Heart right ventricle (tissue), 16 donors: ENCODE data around the gene CDC5L. TPM values are rescaled to one million over a fixed set of nuclear protein-coding genes. Genes with fewer than 3 reads are reported as not detected.

Experiments
- ATAC-seq, 8 donors: fragments of 200-7000 bp; cut with Tn5 transposase; one replicate each; pipeline ENCODE4 v1.9.1; 2020; ENCODE audit warnings: mild to moderate bottlenecking in 8 of 8, moderate library complexity in 8 of 8, moderate number of reproducible peaks in 1 of 8
- DNase-seq, 2 donors: peaks; one replicate each; pipeline ENCODE4 v3.0.0-alpha.2; 2020
- H3K27ac ChIP-seq, 10 donors: fragments of 200-600 bp; sonication (generic) in 2 of 10; one replicate each; pipeline versions ENCODE4 v1.5.0 to v1.8.0; 2020 to 2022; ENCODE audit warnings: mild to moderate bottlenecking in 3 of 10
- H3K27me3 ChIP-seq, 7 donors: fragments of 200-600 bp; one replicate each; pipeline ENCODE4 v1.8.0; 2021 to 2022; ENCODE audit warnings: mild to moderate bottlenecking in 2 of 7
- H3K36me3 ChIP-seq, 9 donors: fragments of 200-600 bp; sonication (generic) in 1 of 9; one replicate each; pipeline versions ENCODE4 v1.5.0 to v1.8.0; 2020 to 2022; ENCODE audit warnings: mild to moderate bottlenecking in 2 of 9
- H3K4me1 ChIP-seq, 9 donors: fragments of 200-600 bp; sonication (generic) in 1 of 9; one replicate each; pipeline versions ENCODE4 v1.5.0 to v1.8.0; 2020 to 2022; ENCODE audit warnings: mild to moderate bottlenecking in 4 of 9
- H3K4me3 ChIP-seq, 10 donors: fragments of 200-600 bp; sonication (generic) in 2 of 10; one replicate each; pipeline versions ENCODE4 v1.5.0 to v1.8.0; 2020 to 2022; ENCODE audit warnings: mild to moderate bottlenecking in 7 of 10, moderate library complexity in 2 of 10
- H3K9me3 ChIP-seq, 11 donors: fragments of 200-600 bp in 10 of 11; sonication (generic) in 2 of 11; one replicate each; pipeline versions ENCODE4 v1.5.0 to v1.8.0; 2013 to 2022; ENCODE audit warnings: mild to moderate bottlenecking in 2 of 11, control low read depth in 1 of 11, moderate library complexity in 1 of 11
- CTCF ChIP-seq, 9 donors: fragments of 200-600 bp; sonication (generic) in 2 of 9; IDR thresholded peaks; one replicate each; pipeline versions ENCODE4 v1.5.0 to v1.8.0; 2021 to 2022; ENCODE audit warnings: antibody characterized with exemption in 9 of 9, mild to moderate bottlenecking in 5 of 9, moderate library complexity in 1 of 9
- WGBS, 2 donors: extraction: QIAGEN DNeasy Blood & Tissue Kit; methylation state at CpG; one replicate each; pipeline ENCODE4 v1.1.7; 2013; ENCODE audit warnings: inconsistent platforms in 1 of 2; 5-methylcytosine and 5-hydroxymethylcytosine counted together
- intact Hi-C, 10 donors: fragments of 100-400 bp; cut with DNase I; formaldehyde crosslinking; loops; one replicate each; pipeline versions ENCODE4 v1.11.1 to v1.14.2; 2022
- polyA plus RNA-seq, 2 donors: library from polyadenylated mRNA; stranded (reverse); fragments of 200-250 nt; gene quantifications; one replicate each; pipeline ENCODE4 v1.2.3, GENCODE V29; 2013
- total RNA-seq, 10 donors: library from RNA; stranded (reverse); fragmentation: NEBNext Ultra II Directional in 3 of 10; extraction: Animal tissue kit (Norgen Biotek cat#: 25700) in 3 of 10; gene quantifications; one replicate each; pipeline versions ENCODE4 v1.2.1 to v1.2.4, GENCODE V29; 2021 to 2023
- donor health status: Arrhythmogenic right ventricular cardiomyopathy.
- donor health status: ischemic (EF 13 %, LVEDD 7.1; RV severe dilation, severe dysfunction).
- donor health status: healthy with polysubstance abuse.
- donor health status: DM: no; HTN: yes; CAD: no.
- donor health status: DM: no; HTN: no; CAD: no.
- donor health status: ischemic (EF 25% LVEDD 6.9; RV normal size, moderate dysfunction).
- donor health status: ischemic (EF 25% LVEDD 5.7; RV mildly dilated, moderate dysfunction).
- donor health status: healthy.
- donor health status: DM: yes; HTN: yes; CAD: no.
- donor health status: Ischemic cardiomyopathy.
- donor health status: ischemic (EF 35%, LVEDD 5.7; RV mildly dilated, moderate dysfunction).
- donor health status: nonischemic (EF 11% LVEDD 7.7; RV severe dilation, severe dysfunction).
- donor health status: DM: yes; HTN: yes; CAD: no.
- donor health status: PGD.
- donor health status: ischemic (EF 29% LVEDD 5.4; RV normal size, mild dysfunction).
- donor health status: nonischemic (EF 23%, LVEDD 6.1; RV moderate dilation, normal function).

CDC5L gene
- total and polyA plus RNA-seq, 12 donors: 5.4 to 26.5 (median 20.5) TPM

- intact Hi-C loops: no loop called here
- Histone ChIP-seq H3K27ac (no peak overlapping the region), H3K36me3 (no peaks in the 10 kb centered on the region), H3K27me3 (no peaks in the 10 kb centered on the region), H3K9me3 (no peaks in the 10 kb centered on the region), H3K4me3 (no peak overlapping the region), H3K4me1 (peaks cover 0 to 15% (median 2%) of the 10 kb centered on the region in 9 donors)
- DNase-seq (no peak), ATAC-seq (no peak)
- 93 to 94% methylated on average over 3 of the region's 3 CpGs for WGBS, 2 donors
- no peak for TF ChIP-seq CTCF (IDR thresholded peaks at IDR 0.05)
These were observed 79.4 kb downstream of the CDC5L start for GRCh38 chr6:44466955-44467354.

GRCh38 chr6:44468835-44469234 lies 81.3 kb downstream of the CDC5L start:
- WGBS, 2 donors: 79 to 82% methylated on average over 6 of the region's 6 CpGs
- intact Hi-C loops: no loop called here
- no peak overlapping the region for H3K4me3 ChIP-seq
- no peaks in the 10 kb centered on the region for H3K36me3 ChIP-seq
- DNase-seq (no peak), ATAC-seq (no peak)
- peaks cover 0 to 24% (median 7%) of the 10 kb centered on the region in 9 donors for H3K4me1 ChIP-seq
- TF ChIP-seq CTCF (IDR thresholded peaks at IDR 0.05): no peak
- no peak overlapping the region for H3K27ac ChIP-seq
- no peaks in the 10 kb centered on the region for H3K9me3 ChIP-seq
- no peaks in the 10 kb centered on the region for H3K27me3 ChIP-seq

- H3K36me3 ChIP-seq: no peaks in the 10 kb centered on the region
- no peaks in the 10 kb centered on the region for H3K9me3 ChIP-seq
- ATAC-seq (peak in 2 of 8 donors; percentile 7 to 18), DNase-seq (no peak)
- peak in 3 of 9 donors; percentile 5 to 24 (median 11) for TF ChIP-seq CTCF (IDR thresholded peaks at IDR 0.05)
- intact Hi-C loops: loop anchor here in 7 of 10 donors (10.0 kb wide), 5 partner anchors 175 to 1455 kb away; no protein-coding TSS in a partner anchor
- H3K27me3 ChIP-seq: no peaks in the 10 kb centered on the region
- 75 to 78% methylated on average over 7 of the region's 7 CpGs for WGBS, 2 donors
- H3K4me1 ChIP-seq: peaks cover 0 to 18% (median 7%) of the 10 kb centered on the region in 9 donors
- no peak overlapping the region for H3K27ac ChIP-seq
- no peak overlapping the region for H3K4me3 ChIP-seq
These were observed 82.6 kb downstream of the CDC5L start for GRCh38 chr6:44470115-44470464.

- no peak for ATAC-seq
- Histone ChIP-seq H3K4me3 (no peak overlapping the region), H3K9me3 (no peaks in the 10 kb centered on the region), H3K27ac (no peak overlapping the region), H3K4me1 (peaks cover 3 to 22% (median 11%) of the 10 kb centered on the region in 9 donors), H3K36me3 (no peaks in the 10 kb centered on the region), H3K27me3 (peaks cover 0 to 4% (median 0%) of the 10 kb centered on the region in 7 donors)
- TF ChIP-seq CTCF (IDR thresholded peaks at IDR 0.05): no peak
- intact Hi-C loops: loop anchor here in 7 of 10 donors (10.0 kb wide), 5 partner anchors 174 to 1454 kb away; no protein-coding TSS in a partner anchor
- no peak for DNase-seq
- 79 to 82% methylated on average over 2 of the region's 2 CpGs for WGBS, 2 donors
These were observed 83.2 kb downstream of the CDC5L start for GRCh38 chr6:44470746-44471145.
